ENCODE results near the gene INPP5A. TPM values are rescaled to one million over a fixed set of nuclear protein-coding genes. Genes with fewer than 3 reads are reported as not detected.

INPP5A gene
- total and polyA plus RNA-seq, 2 donors (not counting 1 experiment from before 2014, with no cell fraction given): 9.3 to 87.8 TPM

DNA sequence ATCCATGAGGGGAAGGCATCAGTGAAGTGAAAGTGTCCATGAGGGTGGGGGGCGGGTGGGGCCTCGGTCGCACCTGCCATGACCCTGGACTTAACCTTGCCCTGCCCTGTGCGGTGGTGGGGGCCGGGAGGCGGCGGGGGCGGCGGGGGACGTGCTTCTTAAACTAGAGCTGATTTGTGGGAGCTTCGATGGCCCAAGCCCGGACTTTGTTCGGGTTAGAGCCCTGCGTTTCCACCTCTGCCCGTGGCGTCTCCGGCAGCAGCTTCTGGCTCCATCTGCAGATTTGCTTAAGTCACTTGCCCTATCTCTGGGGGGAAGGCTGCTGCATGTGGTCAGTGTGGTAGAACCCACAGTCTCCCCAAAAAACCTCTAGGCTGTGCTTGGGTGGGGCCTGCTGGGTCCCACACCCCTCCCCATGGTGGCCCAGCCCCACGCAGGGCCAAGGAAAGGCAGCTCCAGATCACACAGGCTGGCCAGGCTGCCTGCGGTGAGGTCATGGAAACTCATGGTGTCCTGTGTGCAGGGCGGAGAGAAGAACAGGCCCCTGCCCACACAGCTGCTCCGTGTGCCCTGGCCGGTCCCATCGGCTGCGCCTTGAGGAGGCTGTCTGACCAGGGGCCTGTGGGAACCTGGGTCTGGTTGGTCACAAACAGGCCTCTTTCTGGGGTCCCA, 93.2 kb downstream of the INPP5A start:
- no peaks in the 10 kb centered on the region for H3K36me3 ChIP-seq (replicated peaks in 1 of 2; ENCODE audit: control extremely low read depth in 1 of 2, control insufficient read depth in 1 of 2, extremely low read depth in 1 of 2, insufficient read depth in 2 of 2, low read length in 1 of 2)
- H3K27ac ChIP-seq (ENCODE audit: low read length in 2 of 2): no peak overlapping the region
- H4K20me1 ChIP-seq (ENCODE audit: control insufficient read depth, insufficient read depth, low read length, poor library complexity, severe bottlenecking): peaks cover 69% of the 10 kb centered on the region
- peaks cover 30 to 32% of the 10 kb centered on the region in 2 donors for H3K4me1 ChIP-seq (ENCODE audit: control insufficient read depth in 2 of 2, insufficient read depth in 2 of 2, low read length in 2 of 2)
- no peaks in the 10 kb centered on the region for H3K9me3 Mint-ChIP-seq (ENCODE audit: insufficient read depth)
- H2AFZ ChIP-seq (ENCODE audit: insufficient read depth, low read depth, low read length, poor library complexity, severe bottlenecking): no peak overlapping the region
- no peak overlapping the region for H3K4me3 Mint-ChIP-seq
- H3K4me2 ChIP-seq (replicated peaks; ENCODE audit: low read depth, low read length, poor library complexity, severe bottlenecking): no peak overlapping the region
- 92% methylated on average over 14 of the region's 24 CpGs for WGBS (ENCODE audit: insufficient coverage)
- no peak for ATAC-seq (ENCODE audit: low read depth)
- peaks cover 37% of the 10 kb centered on the region for H3K79me2 ChIP-seq (ENCODE audit: control insufficient read depth, insufficient read depth, low read length)
- H3K27me3 Mint-ChIP-seq: no peaks in the 10 kb centered on the region
- DNase-seq: no peak
- H3K4me3 ChIP-seq (ENCODE audit: control extremely low read depth in 1 of 5, extremely low read depth in 1 of 5, insufficient read depth in 1 of 5, low read depth in 2 of 5, low read length in 4 of 5): no peak overlapping the region
- H3K27ac Mint-ChIP-seq: no peak overlapping the region
- ChIA-PET CTCF (no interaction called here), POLR2A (no interaction called here)
- no peaks in the 10 kb centered on the region for H3K9me3 ChIP-seq (ENCODE audit: control extremely low read depth in 1 of 3, control insufficient read depth in 2 of 3, insufficient read depth in 1 of 3, low read length in 2 of 3)
- intact Hi-C loops (cut with micrococcal nuclease): loop anchor here (5.0 kb wide), 1 partner anchor 74 kb away; no protein-coding TSS in a partner anchor
- H3K27me3 ChIP-seq (replicated peaks in 1 of 4; ENCODE audit: control extremely low read depth in 1 of 4, control insufficient read depth in 3 of 4, insufficient read depth in 4 of 4, low read length in 3 of 4): no peaks in the 10 kb centered on the region
- TF ChIP-seq, protein P1, sequence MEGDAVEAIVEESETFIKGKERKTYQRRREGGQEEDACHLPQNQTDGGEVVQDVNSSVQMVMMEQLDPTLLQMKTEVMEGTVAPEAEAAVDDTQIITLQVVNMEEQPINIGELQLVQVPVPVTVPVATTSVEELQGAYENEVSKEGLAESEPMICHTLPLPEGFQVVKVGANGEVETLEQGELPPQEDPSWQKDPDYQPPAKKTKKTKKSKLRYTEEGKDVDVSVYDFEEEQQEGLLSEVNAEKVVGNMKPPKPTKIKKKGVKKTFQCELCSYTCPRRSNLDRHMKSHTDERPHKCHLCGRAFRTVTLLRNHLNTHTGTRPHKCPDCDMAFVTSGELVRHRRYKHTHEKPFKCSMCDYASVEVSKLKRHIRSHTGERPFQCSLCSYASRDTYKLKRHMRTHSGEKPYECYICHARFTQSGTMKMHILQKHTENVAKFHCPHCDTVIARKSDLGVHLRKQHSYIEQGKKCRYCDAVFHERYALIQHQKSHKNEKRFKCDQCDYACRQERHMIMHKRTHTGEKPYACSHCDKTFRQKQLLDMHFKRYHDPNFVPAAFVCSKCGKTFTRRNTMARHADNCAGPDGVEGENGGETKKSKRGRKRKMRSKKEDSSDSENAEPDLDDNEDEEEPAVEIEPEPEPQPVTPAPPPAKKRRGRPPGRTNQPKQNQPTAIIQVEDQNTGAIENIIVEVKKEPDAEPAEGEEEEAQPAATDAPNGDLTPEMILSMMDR (IDR thresholded peaks at IDR 0.05): no peak
- TF ChIP-seq EZH2 (IDR thresholded peaks at IDR 0.05; ENCODE audit: borderline replicate concordance, insufficient read depth, low read depth, low read length, poor library complexity, severe bottlenecking): no peak
- no peak overlapping the region for H3K9ac ChIP-seq (ENCODE audit: low read length)
- H3K4me1 Mint-ChIP-seq: peaks cover 70% of the 10 kb centered on the region

DNA sequence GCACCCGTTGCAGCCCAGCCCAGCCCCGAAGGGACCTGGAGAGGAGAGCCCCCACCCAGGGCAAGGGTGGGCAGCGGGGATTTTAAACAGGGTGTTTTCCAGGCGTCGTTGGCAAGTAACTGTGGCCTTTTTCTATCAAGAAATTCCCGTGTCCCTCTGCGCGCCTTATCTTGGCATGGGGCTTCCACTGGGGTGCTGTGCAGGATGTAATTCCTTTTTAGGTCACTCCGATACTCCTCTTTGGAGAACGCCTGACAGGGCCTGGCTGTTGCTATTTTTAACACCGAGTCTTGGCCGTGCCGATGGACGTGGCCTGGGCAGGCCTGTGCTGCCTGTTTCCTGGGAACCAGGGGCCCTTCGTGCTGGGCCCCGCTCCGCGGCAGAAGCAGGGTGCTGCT, 93.8 kb downstream of the INPP5A start:
- Mint-ChIP-seq H3K4me3 (no peak overlapping the region), H3K4me1 (peaks cover 65% of the 10 kb centered on the region), H3K27me3 (no peaks in the 10 kb centered on the region), H3K27ac (no peak overlapping the region), H3K9me3 (ENCODE audit: insufficient read depth) (no peaks in the 10 kb centered on the region)
- H3K4me3 ChIP-seq (ENCODE audit: control extremely low read depth in 1 of 5, extremely low read depth in 1 of 5, insufficient read depth in 1 of 5, low read depth in 2 of 5, low read length in 4 of 5): no peak overlapping the region
- WGBS (ENCODE audit: insufficient coverage): 92% methylated on average over 18 of the region's 18 CpGs
- H3K36me3 ChIP-seq (replicated peaks in 1 of 2; ENCODE audit: control extremely low read depth in 1 of 2, control insufficient read depth in 1 of 2, extremely low read depth in 1 of 2, insufficient read depth in 2 of 2, low read length in 1 of 2): no peaks in the 10 kb centered on the region
- H3K27ac ChIP-seq (ENCODE audit: low read length in 2 of 2): no peak overlapping the region
- H3K79me2 ChIP-seq (ENCODE audit: control insufficient read depth, insufficient read depth, low read length): peaks cover 36% of the 10 kb centered on the region
- H2AFZ ChIP-seq (ENCODE audit: insufficient read depth, low read depth, low read length, poor library complexity, severe bottlenecking): no peak overlapping the region
- no peak for TF ChIP-seq EZH2 (IDR thresholded peaks at IDR 0.05; ENCODE audit: borderline replicate concordance, insufficient read depth, low read depth, low read length, poor library complexity, severe bottlenecking)
- TF ChIP-seq, protein P1 (IDR thresholded peaks at IDR 0.05): no peak
- intact Hi-C loops (cut with micrococcal nuclease): loop anchor here (5.0 kb wide), 1 partner anchor 74 kb away; no protein-coding TSS in a partner anchor
- DNase-seq (no peak), ATAC-seq (ENCODE audit: low read depth) (no peak)
- POLR2A ChIA-PET: no interaction called here
- CTCF ChIA-PET: interaction anchor here (6.0 kb wide), 1 partner anchor 173 kb away, joined by 59 read pairs; no protein-coding TSS in a partner anchor
- no peaks in the 10 kb centered on the region for H3K9me3 ChIP-seq (ENCODE audit: control extremely low read depth in 1 of 3, control insufficient read depth in 2 of 3, insufficient read depth in 1 of 3, low read length in 2 of 3)
- peaks cover 63% of the 10 kb centered on the region for H4K20me1 ChIP-seq (ENCODE audit: control insufficient read depth, insufficient read depth, low read length, poor library complexity, severe bottlenecking)
- no peak overlapping the region for H3K4me2 ChIP-seq (replicated peaks; ENCODE audit: low read depth, low read length, poor library complexity, severe bottlenecking)
- no peaks in the 10 kb centered on the region for H3K27me3 ChIP-seq (replicated peaks in 1 of 4; ENCODE audit: control extremely low read depth in 1 of 4, control insufficient read depth in 3 of 4, insufficient read depth in 4 of 4, low read length in 3 of 4)
- peaks cover 30 to 32% of the 10 kb centered on the region in 2 donors for H3K4me1 ChIP-seq (ENCODE audit: control insufficient read depth in 2 of 2, insufficient read depth in 2 of 2, low read length in 2 of 2)
- no peak overlapping the region for H3K9ac ChIP-seq (ENCODE audit: low read length)
